COLO668 (cell line): Measurements from ENCODE around the gene CACNA1B.
"Not testable (repeated sequence)": the region's sequence is repeated elsewhere in the genome, so short reads cannot be mapped to it uniquely, and the experiment has no call there.

ENCODE experiments used
- DNase-seq: peaks from one replicate; lab custom pipeline; 2025; ENCODE audit not compliant: unreplicated experiment; lab: John Stamatoyannopoulos, UW

CACNA1B gene

GRCh38 chr9:138126858-138127584 lies 249.4 kb downstream of the CACNA1B start:
- DNase-seq: peak; percentile 25

GRCh38 chr9:138128027-138128426 lies 250.4 kb downstream of the CACNA1B start:
- not testable (repeated sequence) for DNase-seq

- not testable (repeated sequence) for DNase-seq
These were observed 251.7 kb downstream of the CACNA1B start for GRCh38 chr9:138129318-138129717.

DNA sequence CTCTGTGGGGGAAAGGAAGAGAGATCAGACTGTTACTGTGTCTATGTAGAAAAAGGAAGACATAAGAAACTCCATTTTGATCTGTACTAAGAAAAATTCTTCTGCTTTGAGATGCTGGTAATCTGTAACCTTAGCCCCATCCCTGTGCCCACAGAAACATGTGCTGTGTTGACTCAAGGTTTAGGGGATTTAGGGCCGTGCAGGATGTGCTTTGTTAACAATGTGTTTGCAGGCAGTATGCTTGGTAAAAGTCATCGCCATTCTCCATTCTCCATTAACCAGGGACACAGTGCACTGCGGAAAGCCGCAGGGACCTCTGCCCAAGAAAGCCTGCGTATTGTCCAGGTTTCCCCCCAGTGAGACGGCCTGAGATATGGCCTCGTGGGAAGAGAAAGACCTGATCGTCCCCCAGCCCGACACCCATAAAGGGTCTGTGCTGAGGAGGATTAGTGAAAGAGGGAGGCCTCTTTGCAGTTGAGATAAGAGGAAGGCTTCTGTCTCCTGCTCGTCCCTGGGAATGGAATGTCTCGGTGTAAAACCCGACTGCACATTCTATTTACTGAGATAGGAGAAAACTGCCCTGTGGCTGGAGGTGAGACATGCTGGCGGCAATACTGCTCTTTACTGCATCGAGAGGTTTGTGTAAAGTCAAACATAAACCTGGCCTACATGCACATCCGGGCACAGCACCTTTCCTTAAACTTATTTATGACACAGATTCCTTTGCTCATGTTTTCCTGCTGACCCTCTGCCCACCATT lies 255.5 kb downstream of the CACNA1B start:
- DNase-seq: not testable (repeated sequence)

DNA sequence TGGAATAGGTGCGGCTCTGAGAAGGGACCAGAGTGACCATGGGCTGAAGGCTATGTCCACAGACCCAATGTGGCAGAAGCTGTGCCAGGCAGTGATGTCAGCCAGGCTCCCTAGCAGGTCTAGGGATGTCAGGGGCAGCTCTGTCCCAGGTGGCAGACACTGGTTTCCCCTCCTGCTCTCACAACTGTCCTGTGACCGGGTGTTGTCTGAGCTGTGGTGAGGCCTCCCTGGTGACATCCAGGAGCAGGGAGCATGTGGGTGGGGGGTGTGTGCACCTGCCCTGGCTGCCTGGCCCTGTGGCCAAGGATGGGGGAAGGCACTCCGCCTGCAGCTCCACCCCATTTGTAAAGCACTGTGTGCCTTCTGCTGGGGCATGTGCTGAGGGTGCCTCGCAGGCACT lies 257.0 kb downstream of the CACNA1B start:
- not testable (repeated sequence) for DNase-seq

DNA sequence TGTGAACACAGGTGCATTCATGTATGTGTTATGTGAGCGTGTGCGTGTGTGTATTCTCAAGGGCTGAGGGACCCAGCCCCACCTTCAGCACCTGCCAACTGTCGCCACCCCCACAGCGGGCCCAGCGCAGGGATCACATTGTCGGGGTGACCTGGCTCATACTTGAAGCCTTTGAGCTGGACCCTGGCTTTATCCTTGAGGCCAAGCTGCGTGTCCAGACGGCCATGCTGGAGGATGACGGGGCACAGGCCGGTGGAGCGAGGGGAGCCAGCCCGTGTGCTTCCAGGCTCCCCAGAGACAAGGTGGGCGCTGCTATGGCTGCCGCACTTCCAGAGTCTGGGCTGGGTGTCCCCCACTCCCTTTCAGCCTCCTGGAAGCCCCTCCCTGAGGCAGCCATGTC lies 261.5 kb downstream of the CACNA1B start:
- DNase-seq: not testable (repeated sequence)

DNA sequence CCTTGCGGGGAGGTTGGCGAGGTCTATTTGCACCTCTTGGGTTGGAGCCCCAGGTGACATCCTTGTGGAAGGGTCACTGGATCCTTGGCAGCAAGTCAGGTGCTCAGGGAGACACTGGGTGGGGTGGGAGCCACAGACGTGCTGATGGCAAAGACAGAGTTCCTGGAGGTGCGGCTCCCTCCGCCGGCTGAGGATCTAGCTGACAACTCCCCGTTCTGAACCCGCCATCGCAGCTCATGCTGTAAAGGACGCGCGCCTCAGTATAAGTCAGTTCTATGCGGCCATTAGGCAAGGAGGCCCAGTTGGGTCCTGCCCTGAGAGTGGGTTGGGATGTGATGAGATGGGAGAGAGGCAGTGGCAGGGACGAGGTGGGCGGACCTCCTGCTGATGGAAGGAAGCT lies 263.4 kb downstream of the CACNA1B start:
- not testable (repeated sequence) for DNase-seq

DNA sequence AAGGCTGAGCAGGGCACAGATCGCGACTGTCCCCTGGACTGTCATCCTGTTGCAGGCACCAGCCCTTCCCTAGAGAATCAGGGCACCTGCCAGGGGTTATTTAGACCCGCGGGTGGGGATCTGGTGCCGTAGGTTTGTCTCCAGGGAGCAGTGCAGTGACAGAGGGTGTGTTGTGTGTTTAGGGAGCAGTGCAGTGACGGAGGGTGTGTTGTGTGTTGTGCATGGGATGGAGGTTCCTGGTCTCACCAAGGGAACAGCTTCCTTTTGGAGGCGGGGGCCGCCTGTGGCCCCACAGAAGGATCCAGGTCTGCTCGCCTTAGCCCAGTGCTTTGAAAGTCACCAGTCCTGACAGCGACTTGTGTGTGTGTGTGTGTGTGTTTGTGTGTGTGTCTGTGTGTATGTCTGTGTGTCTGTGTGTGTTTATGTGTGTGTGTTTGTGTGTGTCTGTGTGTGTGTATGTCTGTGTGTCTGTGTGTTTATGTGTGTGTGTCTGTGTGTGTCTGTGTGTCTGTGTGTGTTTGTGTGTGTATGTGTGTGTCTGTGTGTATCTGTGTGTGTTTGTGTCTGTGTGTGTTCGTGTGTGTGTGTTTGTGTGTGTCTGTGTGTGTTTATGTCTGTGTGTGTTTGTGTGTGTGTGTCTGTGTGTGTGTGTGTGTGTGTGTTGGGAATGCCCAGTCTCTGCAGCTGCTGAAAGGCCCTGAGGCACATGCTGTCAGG lies 265.1 kb downstream of the CACNA1B start:
- not testable (repeated sequence) for DNase-seq

DNA sequence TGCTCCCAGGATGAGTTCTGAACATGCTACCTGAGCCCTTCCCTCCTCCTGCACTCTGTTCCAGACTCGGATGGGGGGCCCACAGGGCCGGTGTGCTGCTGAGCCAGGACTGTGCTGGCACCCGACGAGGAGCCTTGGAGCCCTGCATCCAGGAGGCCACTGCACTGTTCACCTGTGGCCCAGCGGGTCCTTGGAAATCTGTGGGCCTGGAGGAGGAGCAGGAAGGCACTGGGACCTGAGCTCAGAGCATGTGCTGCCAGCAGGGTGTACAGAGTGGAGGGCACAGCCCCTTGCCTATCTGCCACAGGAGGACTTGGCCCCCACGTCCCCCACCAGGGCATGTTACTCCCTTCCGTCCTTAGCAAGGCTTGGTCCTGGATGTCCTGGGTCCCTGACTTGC lies 265.9 kb downstream of the CACNA1B start:
- DNase-seq: not testable (repeated sequence)

DNA sequence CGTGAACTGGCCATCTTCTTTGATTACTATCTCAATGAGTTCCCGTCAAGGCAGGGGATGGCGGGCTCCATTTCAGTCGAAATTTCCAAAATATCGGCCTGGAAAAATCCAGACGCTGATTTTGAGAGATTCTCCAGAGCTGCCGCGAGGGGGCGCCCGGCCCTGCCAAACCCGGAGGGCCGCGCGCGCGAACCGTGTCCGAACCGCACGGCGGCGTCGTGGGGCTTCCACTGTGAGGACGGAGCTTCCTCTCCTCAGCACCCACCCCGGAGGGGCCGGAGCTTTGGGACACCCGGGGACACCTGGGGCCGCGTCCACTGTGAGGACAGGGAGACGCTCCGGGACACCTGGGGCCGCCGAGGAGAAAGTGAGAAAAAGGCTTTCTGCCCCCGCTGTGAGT lies 270.0 kb downstream of the CACNA1B start:
- peak; percentile 52 for DNase-seq

- peak; percentile 20 for DNase-seq
These were observed 272.4 kb downstream of the CACNA1B start for GRCh38 chr9:138149672-138150656.

GRCh38 chr9:138155788-138156187 lies 278.2 kb downstream of the CACNA1B start:
- not testable (repeated sequence) for DNase-seq

- not testable (repeated sequence) for DNase-seq
These were observed 289.2 kb downstream of the CACNA1B start for GRCh38 chr9:138166793-138167192.
